T1000 (cell line): ENCODE measurements around the gene PPP1R9A.

ENCODE experiments used
- DNase-seq: peaks from one replicate; lab custom pipeline; 2025; ENCODE audit warnings: mixed read lengths; lab: John Stamatoyannopoulos, UW

PPP1R9A gene

DNA sequence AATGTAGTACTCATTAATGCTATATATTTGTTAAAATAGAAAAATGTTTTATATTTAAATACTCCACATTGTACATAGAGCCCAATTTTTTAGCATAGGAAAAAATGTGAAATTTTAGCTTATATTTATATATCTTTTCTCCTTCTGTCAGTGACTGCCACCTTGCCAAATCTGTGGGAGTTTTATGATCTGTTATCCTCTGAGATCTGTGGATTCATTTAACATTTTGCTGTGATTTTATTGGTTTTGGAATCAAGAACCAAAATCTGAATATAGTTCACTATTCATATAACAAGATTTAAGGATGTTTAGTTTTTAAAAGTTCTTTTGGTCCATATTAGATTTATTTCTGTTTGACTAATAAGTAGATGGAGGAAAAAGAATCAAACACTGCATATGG is 127.9 kb downstream of the PPP1R9A start:
- DNase-seq, result no peak

DNA sequence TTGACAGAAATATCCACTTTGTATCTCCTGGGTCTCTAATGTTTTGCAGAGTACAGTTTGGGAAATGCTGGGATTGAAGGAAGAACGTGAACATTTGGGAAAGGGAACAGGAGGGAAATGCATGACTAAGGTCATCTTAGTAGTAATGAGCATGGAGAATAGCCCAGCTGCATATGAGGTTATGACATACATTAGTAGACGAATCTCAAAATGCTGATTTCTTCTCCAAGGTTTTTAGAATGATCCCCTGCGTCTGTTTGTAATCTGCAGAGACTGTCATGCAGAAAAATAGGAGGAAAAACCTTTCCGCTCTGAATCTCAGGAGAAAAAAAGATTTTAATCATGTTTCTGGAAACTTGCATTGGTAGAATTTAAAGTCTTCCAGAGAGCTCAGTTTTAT is 133.6 kb downstream of the PPP1R9A start:
- DNase-seq, result no peak

DNA sequence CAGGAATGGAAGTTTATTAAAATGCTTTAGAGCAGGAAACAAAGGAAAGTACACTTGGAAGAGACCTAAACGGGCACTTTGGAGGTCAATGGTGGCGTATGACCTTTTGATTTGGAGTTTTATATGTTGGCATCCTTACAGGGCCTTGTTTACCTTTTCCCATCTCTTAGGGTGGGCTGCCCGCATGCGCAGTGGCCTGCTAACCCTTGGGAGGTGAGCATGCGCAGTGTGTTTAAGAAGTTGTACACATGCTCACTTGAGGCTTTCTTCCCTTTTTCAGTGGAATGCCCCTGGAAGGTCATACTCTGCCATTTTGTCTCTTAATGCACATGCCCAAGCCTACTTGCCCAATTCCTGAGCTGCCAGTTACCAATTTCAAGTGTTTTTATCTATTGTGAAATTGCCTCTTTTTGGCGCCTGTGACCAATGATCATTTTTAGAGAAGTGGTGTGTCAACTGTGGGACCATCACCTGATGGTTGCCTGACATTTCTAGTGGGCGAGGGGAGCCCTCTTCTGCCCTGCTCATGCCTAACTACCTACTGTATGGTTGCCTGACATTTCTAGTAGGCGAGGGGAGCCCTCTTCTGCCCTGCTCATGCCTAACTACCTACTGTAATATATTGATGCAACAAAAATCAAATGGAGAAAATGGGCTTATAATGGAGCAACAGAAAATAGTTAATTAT is 138.0 kb downstream of the PPP1R9A start:
- DNase-seq, result no peak

DNA sequence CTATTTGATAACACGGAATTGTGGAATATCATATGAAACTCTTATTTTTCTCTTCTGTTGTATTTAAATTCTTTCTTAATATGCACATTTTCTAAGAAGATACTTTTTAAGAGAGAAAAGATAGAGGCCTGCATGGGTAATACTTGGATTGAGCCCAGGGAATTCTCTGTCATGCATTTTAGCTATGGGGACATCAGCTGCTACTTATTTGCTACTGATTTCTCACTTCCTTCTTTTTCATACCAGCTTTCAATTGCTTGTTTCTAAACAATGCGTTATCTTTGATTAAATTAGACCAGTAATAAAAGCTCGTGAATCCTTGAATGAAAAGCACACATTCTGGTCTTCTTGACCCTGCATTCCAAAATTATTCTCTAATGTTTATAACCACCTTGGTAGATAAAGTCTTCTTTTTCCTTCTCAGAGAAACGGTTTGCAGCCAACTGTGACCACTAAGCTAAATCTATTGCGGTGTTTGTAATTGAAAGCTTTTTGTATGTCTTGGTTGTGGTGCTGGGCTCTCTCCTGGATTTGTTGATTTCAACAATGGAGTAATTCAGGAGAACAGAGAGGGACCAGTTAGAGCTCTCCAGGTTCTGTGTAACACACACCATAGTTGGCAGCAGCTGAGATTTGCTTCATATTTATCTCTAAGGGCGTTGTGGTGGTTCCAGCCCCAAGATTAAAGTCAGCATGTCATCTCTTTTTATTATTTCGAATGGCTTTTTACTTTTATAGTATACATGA is 139.3 kb downstream of the PPP1R9A start:
- DNase-seq, result no peak

DNA sequence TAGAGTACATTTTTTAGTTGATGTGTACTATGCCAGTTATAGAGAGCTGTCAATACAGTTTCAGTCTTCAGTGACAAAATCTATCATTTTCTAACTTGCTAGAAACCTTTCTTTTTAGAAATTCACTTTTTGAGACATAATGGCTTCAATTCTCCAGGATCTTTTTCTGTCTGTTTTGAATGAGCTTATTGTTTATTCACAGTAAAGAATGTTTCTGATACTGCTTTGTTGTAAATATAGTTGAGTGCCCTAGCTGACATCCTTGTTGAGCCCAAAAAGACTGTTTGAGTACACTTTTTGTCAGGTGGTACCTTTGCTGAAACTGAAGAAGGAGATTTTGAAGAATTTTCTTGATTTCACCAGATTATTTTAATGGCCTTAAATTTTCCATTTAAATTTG is 139.9 kb downstream of the PPP1R9A start:
- DNase-seq, result no peak

DNA sequence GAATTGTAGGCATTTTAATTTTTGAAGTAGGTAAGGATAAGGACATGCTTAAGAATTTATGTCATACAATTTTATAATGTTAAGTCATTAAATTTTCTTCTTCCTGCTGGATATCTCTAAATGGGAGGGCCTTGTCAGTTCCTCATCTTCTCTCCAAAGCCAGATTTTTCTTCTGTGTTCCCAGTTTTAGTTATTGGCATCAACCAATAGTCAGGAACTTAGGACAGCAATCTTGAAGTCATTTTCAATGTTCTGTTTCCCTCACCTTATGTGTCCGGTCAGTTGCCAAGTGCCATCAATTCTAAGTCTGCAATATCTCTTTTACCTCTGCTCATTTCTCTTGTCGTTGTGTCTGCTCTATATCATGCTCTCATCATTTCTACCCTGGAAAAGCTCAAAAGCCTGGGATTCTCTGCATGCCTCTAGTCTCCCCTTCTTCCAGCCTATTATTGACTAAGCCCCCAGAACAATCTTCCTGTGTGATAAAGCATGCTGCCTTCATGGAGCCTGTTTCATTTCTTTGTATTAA is 145.2 kb downstream of the PPP1R9A start:
- no peak for DNase-seq

DNA sequence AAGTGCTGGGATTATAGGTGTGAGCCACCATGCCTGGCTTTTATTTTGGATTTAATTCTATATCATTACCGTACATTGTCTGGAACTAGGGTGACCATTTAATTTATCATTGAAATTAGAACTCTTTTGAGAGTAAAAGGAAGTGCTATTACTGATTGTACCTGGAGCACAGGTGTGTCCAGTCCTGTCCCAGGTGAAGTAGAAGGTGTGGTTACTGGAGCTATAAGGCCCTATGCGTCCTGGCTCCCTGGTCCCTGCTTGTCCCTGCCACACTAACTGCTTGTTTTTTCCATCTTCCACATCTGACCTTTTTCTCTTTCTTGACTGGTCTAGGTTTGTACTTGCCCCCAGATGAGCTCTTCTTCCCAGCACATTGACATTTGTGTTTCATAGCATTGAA is 147.0 kb downstream of the PPP1R9A start:
- no peak for DNase-seq

DNA sequence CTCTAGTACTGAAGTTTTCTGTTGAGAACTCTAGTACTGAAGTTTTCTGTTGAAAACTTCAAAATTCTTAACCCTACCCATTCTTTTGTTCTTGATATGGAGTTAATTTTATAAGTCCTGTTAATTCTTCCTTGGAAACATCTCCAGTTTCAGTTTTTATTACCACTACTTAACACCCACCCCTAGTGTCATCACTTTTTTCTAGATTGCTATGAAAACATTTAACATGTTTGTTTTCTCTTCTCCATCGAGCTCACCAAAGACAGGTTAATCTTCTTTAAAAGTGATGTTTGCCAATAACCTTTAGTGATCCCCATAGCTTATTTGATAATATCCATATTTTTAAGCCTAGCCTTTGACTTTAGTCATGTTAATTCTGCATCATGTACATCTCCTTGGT is 147.9 kb downstream of the PPP1R9A start:
- DNase-seq, result no peak

DNA sequence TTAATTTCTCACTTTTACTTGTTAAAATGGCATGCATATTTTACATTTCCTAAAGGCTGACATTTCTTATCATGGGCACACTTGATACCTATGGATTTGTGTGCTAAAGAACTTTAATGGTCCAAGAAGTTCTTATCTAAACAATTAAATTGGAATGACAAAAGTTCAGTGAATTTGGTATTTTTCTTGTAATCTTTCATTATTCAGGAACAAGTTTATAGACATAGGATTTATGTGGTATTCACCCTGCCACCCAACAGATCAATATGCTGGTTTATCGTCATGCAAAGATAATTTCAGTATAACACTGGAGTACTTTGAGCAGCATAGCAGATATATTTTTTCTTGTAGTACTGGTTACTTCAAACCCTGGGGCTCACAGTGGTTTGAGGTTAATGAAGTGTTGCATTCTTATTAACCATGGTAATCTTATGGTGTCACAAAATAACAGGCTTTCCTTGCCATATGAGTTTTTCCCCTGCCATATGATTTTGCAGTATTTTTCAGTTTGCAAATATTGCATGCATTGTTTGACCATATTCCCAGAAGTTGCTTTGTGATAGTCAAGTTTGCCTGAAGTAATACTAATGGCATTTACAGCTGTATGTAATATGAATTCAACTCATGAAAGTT is 148.8 kb downstream of the PPP1R9A start:
- DNase-seq, result no peak

DNA sequence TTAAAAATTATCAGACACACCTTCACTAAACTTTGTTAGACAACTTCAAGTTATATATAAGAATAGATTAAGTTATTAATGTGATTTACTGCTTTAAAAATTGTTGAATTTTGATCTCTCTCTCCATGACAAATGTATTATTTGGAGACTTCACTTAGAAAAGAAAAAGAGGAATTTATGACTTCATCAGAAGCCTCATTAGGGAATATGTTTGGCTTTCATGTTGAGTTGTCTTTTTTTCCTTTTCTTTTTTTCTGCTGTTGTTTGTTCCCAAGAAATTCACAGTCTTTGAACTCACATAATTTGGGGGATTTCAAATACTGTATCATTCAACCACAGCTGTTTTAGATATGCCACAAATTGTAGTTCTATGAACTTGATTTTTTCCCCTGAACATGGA is 149.5 kb downstream of the PPP1R9A start:
- DNase-seq, result no peak

DNA sequence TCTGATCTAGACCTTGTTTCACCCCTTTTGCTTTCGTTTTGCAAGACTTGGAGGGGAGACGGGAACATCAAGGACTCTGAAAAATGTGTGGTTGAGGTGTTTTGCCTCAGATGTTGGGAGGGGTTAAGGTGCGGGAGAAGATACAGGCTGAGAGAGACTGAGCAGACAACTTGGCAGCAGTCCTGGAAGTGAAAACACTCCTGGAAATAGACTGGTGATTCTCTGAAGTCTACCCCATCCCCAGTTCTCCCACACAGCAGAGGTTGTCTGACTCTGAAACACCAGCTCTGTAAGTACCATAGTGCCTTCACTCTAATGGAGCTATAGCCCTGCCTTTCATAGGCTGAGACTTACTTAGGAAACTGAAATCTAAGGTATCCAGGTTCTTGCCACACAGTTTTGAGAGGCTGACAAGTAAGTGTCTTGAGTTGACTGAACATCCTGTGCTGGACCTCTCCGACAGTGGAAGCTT is 152.5 kb downstream of the PPP1R9A start:
- DNase-seq, result no peak

DNA sequence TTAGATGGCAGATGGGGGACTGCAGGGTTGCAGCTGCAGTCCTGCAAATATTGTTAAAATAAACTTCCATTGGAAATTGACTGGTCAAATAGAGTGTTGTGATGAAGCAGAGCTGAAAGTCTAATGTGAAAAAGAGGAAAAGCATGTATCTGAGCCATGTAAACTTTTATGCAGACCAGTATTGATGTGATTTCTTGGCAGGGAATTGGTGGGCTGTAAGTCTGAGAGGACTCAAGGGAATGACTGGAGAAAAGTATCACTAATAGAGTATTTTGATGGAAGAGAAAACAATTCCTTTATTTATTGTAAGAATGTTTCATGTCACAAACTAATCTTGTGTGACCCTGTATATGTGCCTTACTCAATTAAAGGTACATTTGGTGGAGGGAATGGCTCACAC is 155.5 kb downstream of the PPP1R9A start:
- DNase-seq, result no peak

DNA sequence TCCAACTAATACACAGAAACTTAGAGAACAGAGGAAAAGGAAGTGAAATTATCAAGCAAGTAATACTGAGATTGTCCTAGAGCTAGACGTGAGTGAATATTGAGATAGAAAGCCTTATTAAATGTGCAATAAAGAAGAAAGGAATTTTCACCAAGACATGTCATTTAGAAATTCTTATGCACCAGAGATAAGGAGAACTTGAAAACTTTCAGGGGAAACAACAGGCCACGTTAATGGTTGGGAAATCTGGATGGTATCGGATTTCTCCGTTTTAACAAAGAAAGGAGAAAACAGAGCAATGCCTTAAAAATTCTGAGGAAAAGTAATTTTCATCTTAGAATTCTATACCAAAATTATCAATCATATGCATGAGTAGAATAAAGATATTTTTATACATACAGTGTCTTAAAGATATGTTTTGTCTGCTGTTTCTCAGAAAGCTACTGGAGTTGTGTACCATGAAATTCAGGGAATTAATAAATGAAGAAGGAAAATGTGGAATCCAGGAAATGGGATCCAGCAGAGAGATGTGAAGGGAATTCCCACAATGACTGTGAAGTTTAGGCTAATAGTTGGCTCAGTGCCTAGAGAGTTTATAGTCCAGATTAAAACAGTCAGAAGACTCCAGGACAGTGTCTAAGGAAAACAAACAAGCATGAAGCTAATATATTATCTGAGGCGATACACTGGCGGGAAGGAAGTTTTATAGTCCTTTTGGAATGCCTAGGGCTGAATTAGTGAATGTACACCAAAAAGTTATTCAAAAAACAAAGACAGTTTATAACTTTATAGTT is 159.5 kb downstream of the PPP1R9A start:
- DNase-seq, result no peak

DNA sequence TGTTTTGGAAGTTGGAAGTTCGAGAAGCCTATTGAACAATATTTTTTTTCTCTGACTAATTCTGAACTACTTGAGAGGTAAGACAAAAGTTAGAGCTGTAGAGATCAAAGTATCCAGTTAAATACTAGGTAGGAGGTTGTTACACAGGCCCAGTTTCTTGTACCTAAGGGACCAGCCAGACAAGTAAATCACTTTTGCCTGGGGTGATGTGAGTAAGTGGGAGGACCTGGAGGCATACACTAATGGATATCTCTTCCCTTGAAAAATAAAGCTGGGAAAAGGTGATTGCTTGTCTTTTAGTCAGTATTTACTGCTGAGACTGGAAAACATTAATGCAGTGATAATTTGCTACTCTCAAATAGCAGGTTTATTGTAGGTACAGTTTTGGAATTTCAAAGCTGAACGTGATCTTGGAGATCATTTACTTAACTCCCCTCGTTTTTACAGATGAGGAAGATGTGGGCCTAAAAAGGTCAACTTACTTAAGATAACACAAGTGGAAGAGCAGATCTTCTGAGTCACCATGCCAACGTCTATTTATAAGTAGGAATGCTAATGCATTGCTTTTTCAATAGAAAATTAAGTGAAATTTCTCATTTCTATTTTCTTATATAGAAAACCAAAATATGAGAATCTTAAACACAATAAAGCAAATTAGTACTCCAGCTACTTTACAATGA is 181.3 kb downstream of the PPP1R9A start:
- DNase-seq, result no peak

DNA sequence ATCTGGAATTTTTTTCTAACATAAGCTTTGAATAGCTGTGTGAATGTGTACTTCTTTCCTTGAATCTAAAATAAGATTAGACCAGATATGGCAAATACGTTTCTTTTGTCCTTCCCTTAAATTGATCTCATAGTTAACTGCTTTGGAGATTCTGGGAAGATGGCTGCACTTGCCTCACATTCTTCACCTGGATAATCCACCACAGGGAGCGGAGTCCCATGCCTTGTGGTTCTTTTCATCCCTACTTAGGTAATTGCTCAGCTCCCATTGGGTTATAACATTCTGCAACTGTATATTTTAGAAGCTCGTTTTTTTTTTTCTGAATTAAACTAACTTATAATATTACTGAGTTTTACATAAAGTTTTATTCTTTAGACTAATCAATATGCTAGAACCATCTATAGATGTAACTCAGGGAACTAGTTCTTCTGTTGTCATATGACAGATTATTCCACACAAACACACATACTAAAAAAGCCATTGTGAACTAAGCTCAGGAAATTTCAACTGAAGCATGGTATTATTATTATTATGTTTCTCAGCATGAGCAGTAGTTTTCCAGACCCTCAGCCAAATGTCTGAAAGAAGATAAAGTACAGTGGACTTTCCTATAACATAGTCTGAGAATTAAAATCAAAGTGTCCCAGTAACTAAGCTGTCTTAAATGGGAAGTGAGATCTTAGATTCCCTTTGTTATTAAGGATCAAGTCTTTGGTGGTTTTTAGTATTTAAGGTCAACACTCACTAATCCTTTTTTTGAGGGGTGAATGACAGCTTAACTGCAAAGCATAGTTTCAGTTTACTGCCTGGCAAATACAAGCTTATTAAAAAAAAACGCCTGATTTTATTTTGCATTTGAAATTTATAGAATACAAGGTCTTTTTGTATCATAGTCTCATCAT is 182.3 kb downstream of the PPP1R9A start:
- no peak for DNase-seq

DNA sequence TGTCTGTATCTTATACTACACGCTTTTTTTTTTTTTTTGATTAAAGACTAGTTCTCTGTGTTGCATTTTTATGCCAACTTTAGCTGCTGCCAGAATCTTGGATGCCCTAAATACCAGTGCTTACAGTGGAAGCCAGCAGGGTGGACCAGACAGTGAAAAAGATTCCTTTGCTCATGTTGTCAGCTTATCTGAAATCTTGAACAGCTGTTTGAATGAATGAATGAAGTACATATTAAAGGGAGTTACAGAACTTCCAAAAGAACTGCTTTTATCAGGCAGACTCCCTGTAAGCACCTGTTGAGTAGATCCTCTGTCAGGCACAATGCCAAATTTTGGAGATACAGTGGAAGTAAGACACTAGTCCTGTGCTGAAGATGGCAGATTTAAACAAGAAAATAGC is 184.9 kb downstream of the PPP1R9A start:
- DNase-seq, result no peak

DNA sequence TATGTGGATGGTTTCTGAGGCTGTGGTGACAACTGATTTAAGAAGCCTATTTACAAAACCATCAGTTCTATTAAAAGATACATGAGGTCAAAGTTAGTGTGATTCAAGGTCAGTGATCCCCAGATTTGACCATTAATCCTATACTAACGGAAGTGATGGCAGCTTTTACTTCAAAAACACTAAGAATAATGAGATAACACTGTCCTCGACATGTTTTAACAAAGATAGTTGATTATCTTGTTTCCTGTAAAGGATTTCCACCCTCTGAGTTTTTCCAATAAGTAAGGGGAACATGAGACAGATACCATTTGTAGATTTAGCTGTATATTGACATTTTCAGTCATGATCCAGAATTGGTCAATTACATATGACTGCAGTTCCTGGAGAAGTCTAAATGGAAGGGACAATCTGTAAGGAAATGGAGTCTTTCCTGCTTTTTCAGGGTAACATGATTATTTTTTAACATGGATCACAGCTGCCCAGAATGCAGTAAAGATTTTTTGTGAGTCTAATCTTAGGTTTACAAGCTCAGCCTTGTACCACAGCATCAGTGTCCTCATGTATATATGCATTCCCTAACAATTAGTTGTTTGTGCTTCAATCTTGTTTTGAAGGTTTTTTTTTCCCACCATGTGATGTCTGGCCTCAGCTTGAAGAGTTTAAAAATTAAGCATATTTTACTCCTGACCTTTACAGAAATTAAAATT is 188.0 kb downstream of the PPP1R9A start:
- no peak for DNase-seq

DNA sequence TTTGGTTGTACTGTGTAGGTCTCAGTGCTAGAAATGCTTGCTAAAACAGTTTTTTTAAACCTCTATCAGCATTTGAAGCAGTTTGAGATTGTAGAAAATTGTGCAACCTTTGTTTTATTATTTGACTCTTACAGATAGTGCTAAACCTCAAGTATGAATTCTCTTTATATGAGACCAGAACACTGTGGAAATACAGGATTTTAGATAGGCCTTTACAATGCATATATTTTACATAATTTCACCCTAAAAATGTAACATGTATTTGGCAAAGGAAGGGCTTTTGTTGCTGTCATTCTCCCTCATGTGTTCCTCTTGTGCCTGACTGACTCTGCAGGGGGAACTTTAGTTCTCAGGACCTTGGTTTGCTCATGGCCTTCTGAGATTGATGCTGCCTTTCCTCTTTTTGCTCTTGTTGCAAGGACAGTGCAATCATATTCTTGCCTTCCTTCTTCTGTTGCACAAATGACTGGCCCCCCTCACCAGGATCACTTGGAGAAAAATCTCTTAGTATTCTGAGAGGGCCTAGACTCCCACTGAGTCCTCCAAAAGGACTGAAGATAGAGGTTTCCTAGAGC is 188.7 kb downstream of the PPP1R9A start:
- DNase-seq, result no peak

DNA sequence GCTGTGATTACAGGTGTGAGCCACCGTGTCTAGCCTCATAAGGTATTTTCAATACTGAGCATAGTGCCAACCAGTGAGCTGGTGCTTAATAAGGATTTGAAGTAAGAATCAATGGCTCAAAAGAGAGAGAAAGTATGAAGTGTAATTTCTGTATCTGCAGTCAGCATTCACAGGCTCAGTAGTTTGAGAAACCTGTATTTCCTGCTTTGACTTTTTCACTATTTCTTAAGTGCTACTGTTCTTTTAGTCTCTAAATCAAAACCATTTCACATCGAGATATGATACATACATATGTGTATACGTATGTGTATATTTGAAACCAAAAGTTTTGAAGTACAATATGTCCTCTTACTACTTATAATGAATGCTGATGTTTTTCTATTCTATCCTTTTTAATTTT is 189.9 kb downstream of the PPP1R9A start:
- DNase-seq, result no peak
